Liver (tissue), 9 donors: Measurements from ENCODE around the gene OR11L1. TPM values are rescaled to one million over a fixed set of nuclear protein-coding genes. Genes with fewer than 3 reads are reported as not detected.

ENCODE experiments used
- DNase-seq: peaks from one replicate; pipeline ENCODE4 v3.0.0-alpha.2; 2017; ENCODE audit warnings: low spot score
- H3K27ac ChIP-seq, 2 donors: one replicate each; pipeline ENCODE4 v1.7.0; 2013; ENCODE audit warnings: inconsistent platforms in 2 of 2, low read length in 2 of 2, control low read depth in 1 of 2, low read depth in 1 of 2, mild to moderate bottlenecking in 1 of 2
- H3K27me3 ChIP-seq, 4 donors: one replicate each; pipeline versions ENCODE4 v1.6.1 to v1.7.0; 2013; ENCODE audit warnings: low read length in 3 of 4, inconsistent platforms in 1 of 4, mild to moderate bottlenecking in 1 of 4, moderate library complexity in 1 of 4; ENCODE audit not compliant: control insufficient read depth in 4 of 4, insufficient read depth in 4 of 4
- H3K36me3 ChIP-seq, 4 donors: one replicate each; pipeline versions ENCODE4 v1.6.1 to v1.7.0; 2013; ENCODE audit warnings: low read length in 3 of 4, mild to moderate bottlenecking in 3 of 4, low read depth in 1 of 4, moderate library complexity in 1 of 4; ENCODE audit not compliant: control insufficient read depth in 4 of 4, insufficient read depth in 3 of 4
- H3K4me1 ChIP-seq, 4 donors: one replicate each; pipeline versions ENCODE4 v1.6.1 to v1.7.0; 2013; ENCODE audit warnings: low read length in 3 of 4, mild to moderate bottlenecking in 3 of 4, moderate library complexity in 1 of 4; ENCODE audit not compliant: control insufficient read depth in 4 of 4, insufficient read depth in 4 of 4
- H3K4me3 ChIP-seq, 3 donors: one replicate each; pipeline versions ENCODE4 v1.6.1 to v1.7.0; 2013; ENCODE audit warnings: low read length in 3 of 3, control low read depth in 1 of 3, low read depth in 1 of 3, mild to moderate bottlenecking in 1 of 3
- H3K9ac ChIP-seq, 2 donors: one replicate each; pipeline ENCODE4 v1.7.0; 2013; ENCODE audit warnings: low read length in 2 of 2, mild to moderate bottlenecking in 2 of 2, moderate library complexity in 2 of 2, control low read depth in 1 of 2, low read depth in 1 of 2
- H3K9me3 ChIP-seq, 4 donors: one replicate each; pipeline versions ENCODE4 v1.6.1 to v1.7.0; 2013; ENCODE audit warnings: low read length in 3 of 4; ENCODE audit not compliant: control insufficient read depth in 4 of 4
- EGR1 ChIP-seq, 2 donors: IDR thresholded peaks; 2 replicates each; pipeline ENCODE4 v1.6.1; 2016 to 2018; ENCODE audit warnings: antibody characterized with exemption in 2 of 2, low read depth in 2 of 2
- FOXA1 ChIP-seq: IDR thresholded peaks from 2 replicates; pipeline ENCODE4 v1.6.1; 2016; ENCODE audit warnings: antibody characterized with exemption
- FOXA2 ChIP-seq: IDR thresholded peaks from 2 replicates; pipeline ENCODE4 v1.6.1; 2016; ENCODE audit warnings: antibody characterized with exemption
- HNF4G ChIP-seq: IDR thresholded peaks from 2 replicates; pipeline ENCODE4 v1.6.1; 2016; ENCODE audit warnings: antibody characterized with exemption
- NR2F2 ChIP-seq: IDR thresholded peaks from 2 replicates; pipeline ENCODE4 v1.6.1; 2016; ENCODE audit warnings: antibody characterized with exemption
- RAD21 ChIP-seq, 2 donors: IDR thresholded peaks; 2 replicates each; pipeline ENCODE4 v1.6.1; 2016; ENCODE audit warnings: antibody characterized with exemption in 2 of 2, mild to moderate bottlenecking in 2 of 2
- RXRA ChIP-seq, 2 donors: IDR thresholded peaks; 2 replicates each; pipeline ENCODE4 v1.6.1; 2017 to 2018; ENCODE audit warnings: antibody characterized with exemption in 2 of 2, mild to moderate bottlenecking in 1 of 2
- SP1 ChIP-seq: IDR thresholded peaks from 2 replicates; pipeline ENCODE4 v1.6.1; 2018; ENCODE audit warnings: antibody characterized with exemption, mild to moderate bottlenecking
- TAF1 ChIP-seq: conservative IDR thresholded peaks from 2 replicates; pipeline ENCODE4 v1.6.1; 2016; ENCODE audit warnings: antibody characterized with exemption, mild to moderate bottlenecking
- YY1 ChIP-seq: IDR thresholded peaks from 2 replicates; pipeline ENCODE4 v1.6.1; 2016; ENCODE audit warnings: antibody characterized with exemption, mild to moderate bottlenecking
- WGBS: extraction: QIAGEN DNeasy Blood & Tissue Kit; methylation state at CpG from one replicate; pipeline ENCODE4 v1.1.7; 2013; 5-methylcytosine and 5-hydroxymethylcytosine counted together
- polyA plus RNA-seq, 2 donors: library from polyadenylated mRNA; stranded (reverse) in 1 of 2; unstranded in 1 of 2; fragments of 200-250 nt in 1 of 2; fragments of >200 nt in 1 of 2; fragmentation: Nextera tagmentation in 1 of 2; extraction: Ambion mirVana in 1 of 2; gene quantifications; one replicate each; pipeline versions ENCODE4 v1.2.1 to v1.2.3, GENCODE V29; 2013 to 2015
- total RNA-seq, 2 donors: library from RNA; depleted of rRNA; stranded (reverse); fragments of >200 nt; gene quantifications; one replicate each; pipeline ENCODE4 v1.2.3, GENCODE V29; 2014
- TF ChIP-seq, protein P1 (sequence below): fragments of 150-350 bp; IDR thresholded peaks from 2 replicates; pipeline ENCODE4 v1.5.1; 2017; ENCODE audit warnings: improper control_type of control experiment, low read depth, low read length; ENCODE audit not compliant: missing input control
- TF ChIP-seq, protein P2 (sequence below): IDR thresholded peaks from 2 replicates; pipeline ENCODE4 v1.6.1; 2016; ENCODE audit warnings: antibody characterized with exemption
- TF ChIP-seq, protein P3 (sequence below): IDR thresholded peaks from 2 replicates; pipeline ENCODE4 v1.6.1; 2016; ENCODE audit warnings: antibody characterized with exemption, mild to moderate bottlenecking
- donor health status: healthy.
- donor health status: healthy.
- donor health status: healthy.
- donor health status: healthy.
- donor health status: healthy.

Gene OR11L1
- total and polyA plus RNA-seq, 4 donors: not detected

DNA sequence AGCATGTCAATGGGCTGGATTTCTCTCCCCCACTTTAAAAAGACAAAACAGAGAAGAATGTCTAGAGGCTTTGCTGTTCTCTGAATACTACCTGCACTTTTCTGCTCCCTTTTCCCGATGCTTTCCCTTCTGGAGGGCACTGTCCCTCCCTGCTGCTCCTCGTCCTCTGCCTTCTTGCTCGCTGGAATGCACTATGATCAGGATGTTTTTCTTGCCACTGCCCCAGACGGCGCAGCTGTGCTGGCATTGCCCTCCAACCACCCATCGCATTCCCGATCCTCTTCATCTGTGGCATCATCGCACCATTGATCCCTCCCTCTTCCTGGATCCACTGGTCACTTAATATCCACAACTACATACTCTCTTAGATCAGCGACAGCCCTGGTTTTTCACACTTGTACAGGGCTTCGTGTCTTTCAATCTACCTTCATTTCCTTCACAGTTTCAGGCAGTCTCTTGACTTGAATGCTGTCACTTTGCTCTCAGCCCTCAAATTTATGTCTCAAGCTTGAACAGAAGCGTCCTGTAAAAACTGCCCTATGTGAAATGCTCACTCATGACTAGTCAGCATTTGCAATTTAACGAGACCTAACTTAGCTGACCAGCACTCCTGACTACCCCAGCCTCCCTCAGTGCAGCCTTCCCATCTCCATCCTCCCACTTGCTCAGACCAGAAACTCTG lies 3.5 kb upstream of the OR11L1 start (continued):
- TF ChIP-seq, protein P1, sequence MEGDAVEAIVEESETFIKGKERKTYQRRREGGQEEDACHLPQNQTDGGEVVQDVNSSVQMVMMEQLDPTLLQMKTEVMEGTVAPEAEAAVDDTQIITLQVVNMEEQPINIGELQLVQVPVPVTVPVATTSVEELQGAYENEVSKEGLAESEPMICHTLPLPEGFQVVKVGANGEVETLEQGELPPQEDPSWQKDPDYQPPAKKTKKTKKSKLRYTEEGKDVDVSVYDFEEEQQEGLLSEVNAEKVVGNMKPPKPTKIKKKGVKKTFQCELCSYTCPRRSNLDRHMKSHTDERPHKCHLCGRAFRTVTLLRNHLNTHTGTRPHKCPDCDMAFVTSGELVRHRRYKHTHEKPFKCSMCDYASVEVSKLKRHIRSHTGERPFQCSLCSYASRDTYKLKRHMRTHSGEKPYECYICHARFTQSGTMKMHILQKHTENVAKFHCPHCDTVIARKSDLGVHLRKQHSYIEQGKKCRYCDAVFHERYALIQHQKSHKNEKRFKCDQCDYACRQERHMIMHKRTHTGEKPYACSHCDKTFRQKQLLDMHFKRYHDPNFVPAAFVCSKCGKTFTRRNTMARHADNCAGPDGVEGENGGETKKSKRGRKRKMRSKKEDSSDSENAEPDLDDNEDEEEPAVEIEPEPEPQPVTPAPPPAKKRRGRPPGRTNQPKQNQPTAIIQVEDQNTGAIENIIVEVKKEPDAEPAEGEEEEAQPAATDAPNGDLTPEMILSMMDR: no peak
- TF ChIP-seq TAF1 (no peak), RXRA (IDR thresholded peaks at IDR 0.05) (no peak)

DNA sequence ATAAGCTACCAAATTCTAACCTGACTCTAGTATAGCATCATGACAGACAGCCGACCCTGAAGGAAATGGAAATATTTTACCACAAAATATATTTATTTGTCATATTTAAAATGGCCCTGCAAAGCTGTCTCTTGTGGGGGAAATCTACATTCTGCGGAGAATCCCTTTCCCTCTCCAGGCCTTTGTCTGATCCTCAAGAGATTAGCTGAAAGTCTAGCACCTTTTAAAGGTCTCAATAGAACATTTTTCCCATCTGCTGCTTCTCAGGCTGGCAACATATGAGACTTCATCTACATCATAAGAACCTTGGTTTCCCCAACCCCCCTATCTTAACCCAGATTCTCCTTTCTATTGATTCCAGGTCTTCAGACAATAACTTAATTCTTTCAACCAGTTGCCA lies 1.7 kb upstream of the OR11L1 start:
- Histone ChIP-seq H3K9ac (no peak overlapping the region), H3K4me1 (no peaks in the 10 kb centered on the region), H3K36me3 (no peaks in the 10 kb centered on the region), H3K27me3 (no peaks in the 10 kb centered on the region), H3K4me3 (no peak overlapping the region), H3K27ac (no peak overlapping the region), H3K9me3 (no peaks in the 10 kb centered on the region)
- no peak for DNase-seq
- TF ChIP-seq RAD21 (IDR thresholded peaks at IDR 0.05) (no peak), SP1 (no peak), FOXA1 (no peak), FOXA2 (no peak), NR2F2 (no peak), YY1 (no peak), TAF1 (no peak), EGR1 (IDR thresholded peaks at IDR 0.05; ENCODE audit: low read depth in 2 of 2) (no peak), HNF4G (no peak)
- TF ChIP-seq, protein P1: no peak
- TF ChIP-seq, protein P2, sequence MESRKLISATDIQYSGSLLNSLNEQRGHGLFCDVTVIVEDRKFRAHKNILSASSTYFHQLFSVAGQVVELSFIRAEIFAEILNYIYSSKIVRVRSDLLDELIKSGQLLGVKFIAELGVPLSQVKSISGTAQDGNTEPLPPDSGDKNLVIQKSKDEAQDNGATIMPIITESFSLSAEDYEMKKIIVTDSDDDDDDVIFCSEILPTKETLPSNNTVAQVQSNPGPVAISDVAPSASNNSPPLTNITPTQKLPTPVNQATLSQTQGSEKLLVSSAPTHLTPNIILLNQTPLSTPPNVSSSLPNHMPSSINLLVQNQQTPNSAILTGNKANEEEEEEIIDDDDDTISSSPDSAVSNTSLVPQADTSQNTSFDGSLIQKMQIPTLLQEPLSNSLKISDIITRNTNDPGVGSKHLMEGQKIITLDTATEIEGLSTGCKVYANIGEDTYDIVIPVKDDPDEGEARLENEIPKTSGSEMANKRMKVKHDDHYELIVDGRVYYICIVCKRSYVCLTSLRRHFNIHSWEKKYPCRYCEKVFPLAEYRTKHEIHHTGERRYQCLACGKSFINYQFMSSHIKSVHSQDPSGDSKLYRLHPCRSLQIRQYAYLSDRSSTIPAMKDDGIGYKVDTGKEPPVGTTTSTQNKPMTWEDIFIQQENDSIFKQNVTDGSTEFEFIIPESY: no peak
- TF ChIP-seq, protein P3, sequence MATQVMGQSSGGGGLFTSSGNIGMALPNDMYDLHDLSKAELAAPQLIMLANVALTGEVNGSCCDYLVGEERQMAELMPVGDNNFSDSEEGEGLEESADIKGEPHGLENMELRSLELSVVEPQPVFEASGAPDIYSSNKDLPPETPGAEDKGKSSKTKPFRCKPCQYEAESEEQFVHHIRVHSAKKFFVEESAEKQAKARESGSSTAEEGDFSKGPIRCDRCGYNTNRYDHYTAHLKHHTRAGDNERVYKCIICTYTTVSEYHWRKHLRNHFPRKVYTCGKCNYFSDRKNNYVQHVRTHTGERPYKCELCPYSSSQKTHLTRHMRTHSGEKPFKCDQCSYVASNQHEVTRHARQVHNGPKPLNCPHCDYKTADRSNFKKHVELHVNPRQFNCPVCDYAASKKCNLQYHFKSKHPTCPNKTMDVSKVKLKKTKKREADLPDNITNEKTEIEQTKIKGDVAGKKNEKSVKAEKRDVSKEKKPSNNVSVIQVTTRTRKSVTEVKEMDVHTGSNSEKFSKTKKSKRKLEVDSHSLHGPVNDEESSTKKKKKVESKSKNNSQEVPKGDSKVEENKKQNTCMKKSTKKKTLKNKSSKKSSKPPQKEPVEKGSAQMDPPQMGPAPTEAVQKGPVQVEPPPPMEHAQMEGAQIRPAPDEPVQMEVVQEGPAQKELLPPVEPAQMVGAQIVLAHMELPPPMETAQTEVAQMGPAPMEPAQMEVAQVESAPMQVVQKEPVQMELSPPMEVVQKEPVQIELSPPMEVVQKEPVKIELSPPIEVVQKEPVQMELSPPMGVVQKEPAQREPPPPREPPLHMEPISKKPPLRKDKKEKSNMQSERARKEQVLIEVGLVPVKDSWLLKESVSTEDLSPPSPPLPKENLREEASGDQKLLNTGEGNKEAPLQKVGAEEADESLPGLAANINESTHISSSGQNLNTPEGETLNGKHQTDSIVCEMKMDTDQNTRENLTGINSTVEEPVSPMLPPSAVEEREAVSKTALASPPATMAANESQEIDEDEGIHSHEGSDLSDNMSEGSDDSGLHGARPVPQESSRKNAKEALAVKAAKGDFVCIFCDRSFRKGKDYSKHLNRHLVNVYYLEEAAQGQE: no peak
- WGBS: 50% methylated on average over 2 of the region's 2 CpGs
